Measurements from ENCODE around the gene RFC1. TPM values are rescaled to one million over a fixed set of nuclear protein-coding genes. Genes with fewer than 3 reads are reported as not detected.

RFC1 gene
- polyA plus RNA-seq, 1 donor from 2014 or later: 20.7 TPM

- Histone ChIP-seq H3K9me2 (ENCODE audit: insufficient read depth, low read length) (no peaks in the 10 kb centered on the region), H2AFZ (ENCODE audit: low read depth, low read length) (no peak overlapping the region), H4K20me1 (ENCODE audit: insufficient read depth) (no peaks in the 10 kb centered on the region), H3K4me3 (ENCODE audit: low read length) (no peak overlapping the region), H3K9me3 (ENCODE audit: low read length) (no peaks in the 10 kb centered on the region), H3K9ac (ENCODE audit: low read length) (no peak overlapping the region), H3K27me3 (ENCODE audit: insufficient read depth, low read depth, low read length) (no peaks in the 10 kb centered on the region), H3K27ac (ENCODE audit: low read length) (no peak overlapping the region), H3F3A (ENCODE audit: insufficient read depth, low read length, poor library complexity, severe bottlenecking) (no peaks in the 10 kb centered on the region), H3K4me2 (ENCODE audit: low read length) (no peak overlapping the region), H3K79me2 (replicated peaks; ENCODE audit: insufficient read depth, low read length) (no peaks in the 10 kb centered on the region), H3K36me3 (ENCODE audit: insufficient read depth, low read length) (no peaks in the 10 kb centered on the region)
- TF ChIP-seq EZH2 (IDR thresholded peaks at IDR 0.05; ENCODE audit: borderline replicate concordance, insufficient read depth, low read length, poor library complexity, severe bottlenecking) (no peak), REST (IDR thresholded peaks at IDR 0.05; ENCODE audit: borderline replicate concordance) (no peak), TAF1 (IDR thresholded peaks at IDR 0.05; ENCODE audit: low read depth) (no peak), SMC3 (conservative IDR thresholded peaks at IDR 0.05; ENCODE audit: poor library complexity) (no peak)
Measured at GRCh38 chr4:39259571-39260330, 106.4 kb downstream of the RFC1 start.

GRCh38 chr4:39256436-39256835, 109.7 kb downstream of the RFC1 start:
- Histone ChIP-seq H3K9ac (ENCODE audit: low read length) (no peak overlapping the region), H3K4me2 (ENCODE audit: low read length) (no peak overlapping the region), H3K27me3 (ENCODE audit: insufficient read depth, low read depth, low read length) (no peaks in the 10 kb centered on the region), H4K20me1 (ENCODE audit: insufficient read depth) (no peaks in the 10 kb centered on the region), H3K9me3 (ENCODE audit: low read length) (no peaks in the 10 kb centered on the region), H2AFZ (ENCODE audit: low read depth, low read length) (no peak overlapping the region), H3K9me2 (ENCODE audit: insufficient read depth, low read length) (no peaks in the 10 kb centered on the region), H3K79me2 (replicated peaks; ENCODE audit: insufficient read depth, low read length) (no peaks in the 10 kb centered on the region), H3K36me3 (ENCODE audit: insufficient read depth, low read length) (peaks cover 5% of the 10 kb centered on the region), H3F3A (ENCODE audit: insufficient read depth, low read length, poor library complexity, severe bottlenecking) (no peaks in the 10 kb centered on the region), H3K4me3 (ENCODE audit: low read length) (no peak overlapping the region), H3K27ac (ENCODE audit: low read length) (no peak overlapping the region)
- TF ChIP-seq MXI1 (conservative IDR thresholded peaks at IDR 0.05; ENCODE audit: poor library complexity, severe bottlenecking) (no peak), CTCF (IDR thresholded peaks at IDR 0.05; ENCODE audit: poor library complexity, severe bottlenecking) (no peak)

GRCh38 chr4:39255871-39256270, 110.3 kb downstream of the RFC1 start:
- no peak overlapping the region for H3K9ac ChIP-seq (ENCODE audit: low read length)
- no peak overlapping the region for H3K27ac ChIP-seq (ENCODE audit: low read length)
- H3K9me3 ChIP-seq (ENCODE audit: low read length): no peaks in the 10 kb centered on the region
- H3K27me3 ChIP-seq (ENCODE audit: insufficient read depth, low read depth, low read length): no peaks in the 10 kb centered on the region
- no peak overlapping the region for H3K4me3 ChIP-seq (ENCODE audit: low read length)
- H3K36me3 ChIP-seq (ENCODE audit: insufficient read depth, low read length): peaks cover 5% of the 10 kb centered on the region
- H3K79me2 ChIP-seq (replicated peaks; ENCODE audit: insufficient read depth, low read length): no peaks in the 10 kb centered on the region
- no peak overlapping the region for H3K4me2 ChIP-seq (ENCODE audit: low read length)
- no peaks in the 10 kb centered on the region for H4K20me1 ChIP-seq (ENCODE audit: insufficient read depth)
- TF ChIP-seq EP300 (conservative IDR thresholded peaks at IDR 0.05; ENCODE audit: poor library complexity, severe bottlenecking): no peak
- no peak for TF ChIP-seq TAF1 (IDR thresholded peaks at IDR 0.05; ENCODE audit: low read depth)
- TF ChIP-seq REST (IDR thresholded peaks at IDR 0.05; ENCODE audit: borderline replicate concordance): no peak
- no peak for TF ChIP-seq SMC3 (conservative IDR thresholded peaks at IDR 0.05; ENCODE audit: poor library complexity)
- TF ChIP-seq EZH2 (IDR thresholded peaks at IDR 0.05; ENCODE audit: borderline replicate concordance, insufficient read depth, low read length, poor library complexity, severe bottlenecking): no peak
- TF ChIP-seq POLR2AphosphoS5 (IDR thresholded peaks at IDR 0.05): no peak
- no peak for TF ChIP-seq RAD21 (conservative IDR thresholded peaks at IDR 0.05)
- TF ChIP-seq CTCF (IDR thresholded peaks at IDR 0.05; ENCODE audit: poor library complexity, severe bottlenecking): no peak
- no peak for TF ChIP-seq MXI1 (conservative IDR thresholded peaks at IDR 0.05; ENCODE audit: poor library complexity, severe bottlenecking)
- H3K9me2 ChIP-seq (ENCODE audit: insufficient read depth, low read length): no peaks in the 10 kb centered on the region
- H3F3A ChIP-seq (ENCODE audit: insufficient read depth, low read length, poor library complexity, severe bottlenecking): no peaks in the 10 kb centered on the region
- no peak overlapping the region for H2AFZ ChIP-seq (ENCODE audit: low read depth, low read length)

Data from neural cell (in vitro differentiated cells).